Vagina (tissue), 2 donors: Measurements from ENCODE around the gene INTS13.

ENCODE experiments used
- CTCF ChIP-seq, 3 experiments: fragments of 450-650 bp in 2 of 3; fragments of 200-600 bp in 1 of 3; sonication (generic) in 1 of 3; IDR thresholded peaks; one replicate each; pipeline ENCODE4 v1.5.1; 2017 to 2019; ENCODE audit warnings: antibody characterized with exemption in 3 of 3, mild to moderate bottlenecking in 2 of 3, moderate library complexity in 2 of 3
- POLR2A ChIP-seq, 2 donors: fragments of 450-650 bp; IDR thresholded peaks; one replicate each; pipeline ENCODE4 v1.6.1; 2017; ENCODE audit warnings: antibody characterized with exemption in 2 of 2, mild to moderate bottlenecking in 2 of 2, moderate library complexity in 2 of 2
- POLR2AphosphoS5 ChIP-seq, 2 donors: sonication (generic); formaldehyde crosslinking; IDR thresholded peaks; one replicate each; pipeline ENCODE4 v1.9.0; 2017; ENCODE audit warnings: antibody characterized with exemption in 2 of 2, mild to moderate bottlenecking in 2 of 2, low read depth in 1 of 2; ENCODE audit not compliant: insufficient read depth in 1 of 2

DNA sequence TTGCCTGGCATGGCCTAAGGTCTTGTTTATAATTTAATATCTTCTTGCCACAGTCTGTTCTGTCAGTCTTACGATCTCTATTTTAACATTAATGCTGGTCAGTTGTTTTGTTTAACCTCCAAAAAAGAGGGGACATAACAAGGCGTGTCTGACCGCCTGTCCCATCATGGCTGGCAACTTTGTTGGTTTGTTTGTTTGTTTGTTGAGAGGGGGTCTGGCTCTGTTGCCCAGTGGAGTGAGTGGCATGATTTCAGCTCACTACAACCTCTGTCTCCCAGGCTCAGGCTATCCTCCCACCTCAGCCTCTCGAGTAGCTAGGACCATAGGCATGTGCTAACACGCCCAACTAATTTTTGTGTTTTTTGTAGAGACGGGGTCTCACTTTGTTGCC lies 68.7 kb downstream of the INTS13 start:
- TF ChIP-seq POLR2A (IDR thresholded peaks at IDR 0.05) = no peak
- no peak for TF ChIP-seq POLR2AphosphoS5 (IDR thresholded peaks at IDR 0.05; ENCODE audit: insufficient read depth in 1 of 2, low read depth in 1 of 2)
- TF ChIP-seq CTCF (IDR thresholded peaks at IDR 0.05) = no peak
